K562 (cell line): ENCODE measurements around the gene SLC35G6. TPM values are rescaled to one million over a fixed set of nuclear protein-coding genes. Genes with fewer than 3 reads are reported as not detected.

Experiments used
- ARID2 ChIP-seq: fragments of 450-650 bp; IDR thresholded peaks from 2 replicates; pipeline ENCODE4 v1.6.1; 2017; ENCODE audit warnings: antibody characterized with exemption, mild to moderate bottlenecking
- FOSL1 ChIP-seq: fragments of 200-800 bp; sonication (Bioruptor generic); conservative IDR thresholded peaks from 2 replicates; pipeline ENCODE4 v1.6.1; 2016; ENCODE audit warnings: missing genetic modification characterization, missing compliant biosample characterization
- FOXK1 ChIP-seq: sonication (generic); formaldehyde crosslinking; IDR thresholded peaks from 2 replicates; pipeline ENCODE4 v1.8.0; 2022; ENCODE audit warnings: missing genetic modification reagents, mild to moderate bottlenecking, borderline replicate concordance
- TEAD1 ChIP-seq, 2 experiments: fragments of 450-650 bp in 1 of 2; sonication (generic) in 1 of 2; formaldehyde crosslinking; IDR thresholded peaks; 2 replicates each; pipeline versions ENCODE4 v1.4.0 to v1.8.0; 2020 to 2022; ENCODE audit warnings: mild to moderate bottlenecking in 2 of 2, missing genetic modification reagents in 1 of 2
- TSC22D4 ChIP-seq: fragments of 450-650 bp; IDR thresholded peaks from 2 replicates; pipeline ENCODE4 v1.6.1; 2016; ENCODE audit warnings: missing genetic modification characterization, missing biosample characterization, control low read depth
- WHSC1 ChIP-seq: IDR thresholded peaks from one replicate; pipeline ENCODE4 v1.6.1; 2012; ENCODE audit warnings: low read length, control low read depth, inconsistent platforms
- ZNF239 ChIP-seq: fragments of 250-450 bp; sonication (Bioruptor Pico); IDR thresholded peaks from 2 replicates; pipeline ENCODE4 v1.4.0; 2020; ENCODE audit warnings: mild to moderate bottlenecking
- ZSCAN29 ChIP-seq: fragments of 450-650 bp; IDR thresholded peaks from 2 replicates; pipeline ENCODE4 v1.6.1; 2017
- ZZZ3 ChIP-seq: fragments of 450-650 bp; IDR thresholded peaks from 2 replicates; pipeline ENCODE4 v1.6.1; 2016; ENCODE audit warnings: antibody characterized with exemption, mild to moderate bottlenecking, moderate library complexity
- polyA plus RNA-seq, 8 experiments: library from polyadenylated mRNA; depleted of rRNA in 4 of 8; stranded (reverse) in 5 of 8; unstranded in 3 of 8; fragments of >200 nt; fragmentation: Nextera tagmentation in 2 of 8; fragmentation: Illumina TruSeq in 1 of 8; extraction: Ambion mirVana in 2 of 8; extraction: Trizol in 1 of 8; gene quantifications; 2 replicates each; pipeline versions ENCODE4 v1.2.1 to v1.2.3, GENCODE V29; 2011 to 2014; ENCODE audit warnings: inconsistent platforms in 1 of 8, missing spikeins in 1 of 8
- total RNA-seq, 7 experiments: library from RNA; depleted of rRNA in 6 of 7; stranded (reverse); fragments of >200 nt in 6 of 7; fragmentation: Illumina TruSeq in 2 of 7; extraction: Trizol in 2 of 7; gene quantifications; 2 replicates each; pipeline versions ENCODE4 v1.2.1 to v1.2.3, GENCODE V29; 2011 to 2021; ENCODE audit warnings: low replicate concordance in 1 of 7
- TF ChIP-seq, protein P1 (sequence below), 2 experiments: fragments of 450-650 bp; formaldehyde crosslinking in 1 of 2; IDR thresholded peaks; 2 replicates each; pipeline versions ENCODE4 v1.4.0 to v1.6.1; 2014 to 2020; ENCODE audit warnings: mild to moderate bottlenecking in 2 of 2, borderline replicate concordance in 1 of 2, low read depth in 1 of 2
- TF ChIP-seq, protein P2 (sequence below): fragments of 450-650 bp; formaldehyde crosslinking; IDR thresholded peaks from 2 replicates; pipeline ENCODE4 v1.4.0; 2022; ENCODE audit warnings: mild to moderate bottlenecking, moderate library complexity
- TF ChIP-seq, protein P3 (sequence below): sonication (generic); formaldehyde crosslinking; IDR thresholded peaks from 2 replicates; pipeline ENCODE4 v1.8.1; 2022; ENCODE audit warnings: missing genetic modification reagents
- TF ChIP-seq, protein P4 (sequence below): sonication (generic); formaldehyde crosslinking; IDR thresholded peaks from 2 replicates; pipeline ENCODE4 v1.8.0; 2022; ENCODE audit warnings: mild to moderate bottlenecking, missing genetic modification reagents

The SLC35G6 gene
- total and polyA plus RNA-seq, 9 of the 15 experiments (the other 6 are each of a cell fraction or from before 2014, with no cell fraction given) = not detected

DNA sequence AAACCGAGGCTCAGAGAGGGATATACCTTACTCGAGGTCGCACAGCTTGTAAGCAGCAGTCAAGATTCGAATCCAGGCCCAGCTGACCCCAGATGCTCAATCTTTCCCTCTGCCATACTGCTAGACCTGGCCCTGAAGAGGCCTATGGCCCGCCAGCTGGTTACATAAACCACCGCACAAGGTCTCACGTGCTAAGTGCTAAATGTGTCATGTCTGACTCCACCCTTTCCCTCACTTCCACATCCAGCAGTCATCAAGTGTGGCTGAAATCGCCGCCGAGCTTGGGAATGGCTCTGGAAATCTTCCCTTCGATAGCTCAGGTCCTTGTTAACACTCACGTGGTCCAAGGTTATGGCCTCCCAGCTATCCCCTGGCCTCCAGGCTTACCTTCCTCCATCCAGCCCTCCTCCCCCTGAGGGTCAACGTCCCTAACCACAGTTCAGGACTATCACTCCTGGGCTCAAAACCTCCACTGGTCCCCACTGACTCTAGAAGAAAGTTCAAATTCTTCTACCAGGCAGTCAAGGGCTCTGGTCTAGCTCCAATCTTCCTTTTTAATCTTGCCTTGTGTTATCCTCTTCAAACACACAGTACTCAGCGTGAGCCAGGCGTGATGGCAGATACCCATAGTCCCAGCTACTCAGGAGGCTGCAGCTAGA, 5.4 kb upstream of the SLC35G6 start (continued):
- TF ChIP-seq FOXK1 (CRISPR knock-in tag) = no peak
- no peak for TF ChIP-seq TEAD1 (CRISPR knock-in tag; IDR thresholded peaks at IDR 0.05)
- no peak for TF ChIP-seq ARID2
- peak; percentile 28 for TF ChIP-seq FOSL1 (tag)
- TF ChIP-seq TSC22D4 (tag) = no peak
- no peak for TF ChIP-seq ZNF239 (CRISPR knock-in tag)
- TF ChIP-seq, protein P1, sequence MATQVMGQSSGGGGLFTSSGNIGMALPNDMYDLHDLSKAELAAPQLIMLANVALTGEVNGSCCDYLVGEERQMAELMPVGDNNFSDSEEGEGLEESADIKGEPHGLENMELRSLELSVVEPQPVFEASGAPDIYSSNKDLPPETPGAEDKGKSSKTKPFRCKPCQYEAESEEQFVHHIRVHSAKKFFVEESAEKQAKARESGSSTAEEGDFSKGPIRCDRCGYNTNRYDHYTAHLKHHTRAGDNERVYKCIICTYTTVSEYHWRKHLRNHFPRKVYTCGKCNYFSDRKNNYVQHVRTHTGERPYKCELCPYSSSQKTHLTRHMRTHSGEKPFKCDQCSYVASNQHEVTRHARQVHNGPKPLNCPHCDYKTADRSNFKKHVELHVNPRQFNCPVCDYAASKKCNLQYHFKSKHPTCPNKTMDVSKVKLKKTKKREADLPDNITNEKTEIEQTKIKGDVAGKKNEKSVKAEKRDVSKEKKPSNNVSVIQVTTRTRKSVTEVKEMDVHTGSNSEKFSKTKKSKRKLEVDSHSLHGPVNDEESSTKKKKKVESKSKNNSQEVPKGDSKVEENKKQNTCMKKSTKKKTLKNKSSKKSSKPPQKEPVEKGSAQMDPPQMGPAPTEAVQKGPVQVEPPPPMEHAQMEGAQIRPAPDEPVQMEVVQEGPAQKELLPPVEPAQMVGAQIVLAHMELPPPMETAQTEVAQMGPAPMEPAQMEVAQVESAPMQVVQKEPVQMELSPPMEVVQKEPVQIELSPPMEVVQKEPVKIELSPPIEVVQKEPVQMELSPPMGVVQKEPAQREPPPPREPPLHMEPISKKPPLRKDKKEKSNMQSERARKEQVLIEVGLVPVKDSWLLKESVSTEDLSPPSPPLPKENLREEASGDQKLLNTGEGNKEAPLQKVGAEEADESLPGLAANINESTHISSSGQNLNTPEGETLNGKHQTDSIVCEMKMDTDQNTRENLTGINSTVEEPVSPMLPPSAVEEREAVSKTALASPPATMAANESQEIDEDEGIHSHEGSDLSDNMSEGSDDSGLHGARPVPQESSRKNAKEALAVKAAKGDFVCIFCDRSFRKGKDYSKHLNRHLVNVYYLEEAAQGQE (IDR thresholded peaks at IDR 0.05; ENCODE audit: borderline replicate concordance) = no peak
- TF ChIP-seq, protein P1 (CRISPR knock-in tag; IDR thresholded peaks at IDR 0.05; ENCODE audit: low read depth) = no peak
- TF ChIP-seq, protein P2, sequence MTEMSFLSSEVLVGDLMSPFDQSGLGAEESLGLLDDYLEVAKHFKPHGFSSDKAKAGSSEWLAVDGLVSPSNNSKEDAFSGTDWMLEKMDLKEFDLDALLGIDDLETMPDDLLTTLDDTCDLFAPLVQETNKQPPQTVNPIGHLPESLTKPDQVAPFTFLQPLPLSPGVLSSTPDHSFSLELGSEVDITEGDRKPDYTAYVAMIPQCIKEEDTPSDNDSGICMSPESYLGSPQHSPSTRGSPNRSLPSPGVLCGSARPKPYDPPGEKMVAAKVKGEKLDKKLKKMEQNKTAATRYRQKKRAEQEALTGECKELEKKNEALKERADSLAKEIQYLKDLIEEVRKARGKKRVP = no peak
- TF ChIP-seq ZZZ3 = no peak
- no peak for TF ChIP-seq ZSCAN29
- TF ChIP-seq, protein P3, sequence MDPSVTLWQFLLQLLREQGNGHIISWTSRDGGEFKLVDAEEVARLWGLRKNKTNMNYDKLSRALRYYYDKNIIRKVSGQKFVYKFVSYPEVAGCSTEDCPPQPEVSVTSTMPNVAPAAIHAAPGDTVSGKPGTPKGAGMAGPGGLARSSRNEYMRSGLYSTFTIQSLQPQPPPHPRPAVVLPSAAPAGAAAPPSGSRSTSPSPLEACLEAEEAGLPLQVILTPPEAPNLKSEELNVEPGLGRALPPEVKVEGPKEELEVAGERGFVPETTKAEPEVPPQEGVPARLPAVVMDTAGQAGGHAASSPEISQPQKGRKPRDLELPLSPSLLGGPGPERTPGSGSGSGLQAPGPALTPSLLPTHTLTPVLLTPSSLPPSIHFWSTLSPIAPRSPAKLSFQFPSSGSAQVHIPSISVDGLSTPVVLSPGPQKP (CRISPR knock-in tag) = no peak
- no peak for TF ChIP-seq WHSC1
- TF ChIP-seq, protein P4, sequence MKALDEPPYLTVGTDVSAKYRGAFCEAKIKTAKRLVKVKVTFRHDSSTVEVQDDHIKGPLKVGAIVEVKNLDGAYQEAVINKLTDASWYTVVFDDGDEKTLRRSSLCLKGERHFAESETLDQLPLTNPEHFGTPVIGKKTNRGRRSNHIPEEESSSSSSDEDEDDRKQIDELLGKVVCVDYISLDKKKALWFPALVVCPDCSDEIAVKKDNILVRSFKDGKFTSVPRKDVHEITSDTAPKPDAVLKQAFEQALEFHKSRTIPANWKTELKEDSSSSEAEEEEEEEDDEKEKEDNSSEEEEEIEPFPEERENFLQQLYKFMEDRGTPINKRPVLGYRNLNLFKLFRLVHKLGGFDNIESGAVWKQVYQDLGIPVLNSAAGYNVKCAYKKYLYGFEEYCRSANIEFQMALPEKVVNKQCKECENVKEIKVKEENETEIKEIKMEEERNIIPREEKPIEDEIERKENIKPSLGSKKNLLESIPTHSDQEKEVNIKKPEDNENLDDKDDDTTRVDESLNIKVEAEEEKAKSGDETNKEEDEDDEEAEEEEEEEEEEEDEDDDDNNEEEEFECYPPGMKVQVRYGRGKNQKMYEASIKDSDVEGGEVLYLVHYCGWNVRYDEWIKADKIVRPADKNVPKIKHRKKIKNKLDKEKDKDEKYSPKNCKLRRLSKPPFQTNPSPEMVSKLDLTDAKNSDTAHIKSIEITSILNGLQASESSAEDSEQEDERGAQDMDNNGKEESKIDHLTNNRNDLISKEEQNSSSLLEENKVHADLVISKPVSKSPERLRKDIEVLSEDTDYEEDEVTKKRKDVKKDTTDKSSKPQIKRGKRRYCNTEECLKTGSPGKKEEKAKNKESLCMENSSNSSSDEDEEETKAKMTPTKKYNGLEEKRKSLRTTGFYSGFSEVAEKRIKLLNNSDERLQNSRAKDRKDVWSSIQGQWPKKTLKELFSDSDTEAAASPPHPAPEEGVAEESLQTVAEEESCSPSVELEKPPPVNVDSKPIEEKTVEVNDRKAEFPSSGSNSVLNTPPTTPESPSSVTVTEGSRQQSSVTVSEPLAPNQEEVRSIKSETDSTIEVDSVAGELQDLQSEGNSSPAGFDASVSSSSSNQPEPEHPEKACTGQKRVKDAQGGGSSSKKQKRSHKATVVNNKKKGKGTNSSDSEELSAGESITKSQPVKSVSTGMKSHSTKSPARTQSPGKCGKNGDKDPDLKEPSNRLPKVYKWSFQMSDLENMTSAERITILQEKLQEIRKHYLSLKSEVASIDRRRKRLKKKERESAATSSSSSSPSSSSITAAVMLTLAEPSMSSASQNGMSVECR (CRISPR knock-in tag) = no peak
